ENCODE results near the gene PTPRG.

PTPRG gene

DNA sequence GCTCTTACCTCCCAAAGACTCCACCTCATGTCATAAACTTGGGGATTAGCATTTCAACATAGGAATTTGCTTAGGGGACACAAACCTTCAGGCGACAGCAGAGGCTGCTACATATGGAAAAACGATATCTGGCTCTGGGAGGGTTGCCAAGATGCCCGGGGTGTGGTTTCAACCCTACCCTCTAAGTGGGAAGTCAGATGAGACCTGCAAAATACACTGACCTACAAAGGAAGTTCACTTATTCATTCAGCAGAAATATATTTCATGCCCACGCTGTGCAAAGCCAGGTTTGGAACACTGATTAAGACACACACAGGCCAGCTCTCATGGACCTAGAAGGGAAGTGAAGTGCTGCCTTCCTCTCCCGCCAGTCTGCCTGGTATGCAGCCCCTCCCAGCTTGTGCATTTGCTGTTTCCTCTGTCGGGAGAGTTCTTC is 572.7 kb downstream of the PTPRG start:
- no peak for DNase-seq

DNA sequence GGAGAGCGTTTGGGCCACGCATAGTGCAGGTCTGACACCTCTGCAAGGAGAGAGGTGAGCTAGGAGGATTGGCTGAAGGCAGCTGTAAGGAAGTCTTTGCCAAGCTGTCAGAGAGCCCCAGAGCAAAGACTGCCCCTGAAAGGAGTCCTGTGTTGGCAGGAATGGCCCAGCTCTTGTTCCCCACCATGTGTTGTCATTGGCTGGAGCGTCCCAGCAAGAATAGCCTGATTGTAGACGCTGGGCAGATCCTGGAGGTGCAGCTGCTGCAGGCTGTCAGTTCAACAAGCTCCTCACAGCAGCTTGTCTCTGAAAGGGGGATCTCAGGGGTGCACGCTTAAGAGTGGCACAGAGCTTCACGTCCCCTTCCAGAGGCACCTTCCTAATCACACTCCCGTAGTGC is 574.4 kb downstream of the PTPRG start:
- peak in 3 of 51 donors; percentile 1 to 21 (median 6) for DNase-seq

DNA sequence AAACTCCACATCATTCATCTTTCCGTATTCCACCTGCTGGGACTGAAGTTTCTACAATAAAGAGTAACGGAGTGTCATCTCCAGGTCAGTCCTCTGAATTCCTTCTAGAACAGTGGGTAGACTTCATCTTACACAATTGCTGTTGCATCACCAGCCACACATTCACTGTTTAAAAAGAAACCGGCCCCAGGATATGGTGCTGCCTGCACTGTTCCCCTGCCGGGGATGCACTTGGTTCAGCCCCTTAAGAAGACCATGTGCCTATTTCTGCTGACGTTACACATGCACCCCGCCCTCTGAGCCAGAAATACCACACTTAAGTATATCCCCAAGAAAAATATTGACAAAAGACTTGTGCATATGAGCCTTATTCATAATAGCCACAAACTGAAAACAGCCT is 578.6 kb downstream of the PTPRG start:
- DNase-seq = no peak

DNA sequence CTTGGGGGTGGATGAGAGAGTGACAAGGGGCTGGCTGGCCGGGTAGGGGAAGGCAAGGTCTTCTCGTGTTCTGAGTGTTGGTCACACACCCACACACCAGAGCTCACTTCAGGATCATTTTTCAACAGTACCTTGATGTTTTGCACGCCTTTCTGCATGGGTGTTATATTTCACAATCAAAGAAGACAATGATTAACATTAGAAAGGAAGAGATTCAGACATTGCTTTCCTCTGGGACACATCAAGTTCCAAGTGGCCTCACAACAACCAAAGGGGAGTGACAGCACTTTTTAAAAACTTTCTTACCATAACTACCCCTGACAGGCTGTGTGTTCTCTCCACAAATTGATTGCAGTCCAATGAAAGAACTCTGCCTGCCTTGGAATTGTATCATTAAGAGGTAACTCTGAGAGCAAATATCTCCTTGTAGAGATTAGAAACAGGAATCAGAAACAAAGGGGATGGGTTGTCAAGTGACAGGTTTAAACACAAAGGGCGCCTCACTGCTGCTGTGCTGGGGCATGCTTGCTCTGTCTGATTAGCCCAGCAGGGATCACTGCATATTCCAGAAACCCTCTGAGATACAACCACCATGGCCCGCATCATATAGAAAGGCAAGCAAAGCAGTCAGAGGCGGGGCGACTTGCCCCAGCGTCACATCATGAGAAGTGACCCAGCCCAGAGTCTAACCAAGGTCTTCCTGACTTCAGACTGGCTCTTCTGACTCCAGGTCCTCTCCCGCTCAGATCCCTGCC is 581.1 kb downstream of the PTPRG start:
- no peak for DNase-seq

DNA sequence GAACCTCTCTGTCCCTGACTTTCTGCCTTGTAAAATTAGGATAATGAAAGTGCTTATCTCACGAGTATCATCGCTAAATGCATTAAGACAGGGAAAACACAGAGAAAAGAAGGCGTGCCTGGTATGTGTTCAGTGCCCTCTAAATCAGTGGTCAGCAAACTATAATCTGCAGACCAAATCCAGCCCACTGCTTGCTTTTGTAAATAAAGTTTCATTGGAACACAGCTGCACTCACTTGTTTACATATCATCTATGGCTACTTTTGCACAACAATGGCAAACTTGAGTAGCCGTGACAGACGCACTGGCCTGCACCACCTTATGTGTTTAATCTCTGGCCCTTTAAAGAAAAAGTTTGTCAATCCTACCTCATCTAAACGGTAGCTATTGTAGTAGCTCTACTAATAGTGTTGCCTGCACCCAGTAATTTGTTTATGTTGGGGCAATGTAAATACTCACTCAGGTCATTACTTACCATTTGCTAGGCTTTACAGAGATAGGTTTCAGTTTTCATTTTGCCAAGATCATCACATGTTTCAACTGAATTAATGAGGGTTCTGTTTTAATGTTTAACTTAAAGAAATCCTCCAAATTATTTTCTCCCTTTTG is 582.6 kb downstream of the PTPRG start:
- no peak for DNase-seq

DNA sequence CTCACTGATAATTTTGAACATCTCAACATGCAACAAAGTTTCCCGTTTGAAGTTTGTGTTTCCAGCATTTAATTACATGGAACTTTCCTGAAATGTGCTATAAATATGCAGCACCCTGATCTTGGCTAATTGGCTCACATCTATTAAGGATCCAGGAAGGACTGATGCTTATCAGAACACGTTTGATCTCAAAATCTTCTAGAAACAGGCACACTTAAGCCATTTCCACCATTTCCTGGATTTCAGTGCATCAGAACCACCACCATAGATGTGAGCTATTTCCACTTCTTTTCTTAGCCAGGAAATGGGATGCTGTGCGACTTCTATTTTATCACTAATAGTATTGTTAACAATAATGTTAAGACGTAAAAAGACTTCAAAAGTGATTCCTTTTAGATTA is 583.1 kb downstream of the PTPRG start:
- DNase-seq = no peak

DNA sequence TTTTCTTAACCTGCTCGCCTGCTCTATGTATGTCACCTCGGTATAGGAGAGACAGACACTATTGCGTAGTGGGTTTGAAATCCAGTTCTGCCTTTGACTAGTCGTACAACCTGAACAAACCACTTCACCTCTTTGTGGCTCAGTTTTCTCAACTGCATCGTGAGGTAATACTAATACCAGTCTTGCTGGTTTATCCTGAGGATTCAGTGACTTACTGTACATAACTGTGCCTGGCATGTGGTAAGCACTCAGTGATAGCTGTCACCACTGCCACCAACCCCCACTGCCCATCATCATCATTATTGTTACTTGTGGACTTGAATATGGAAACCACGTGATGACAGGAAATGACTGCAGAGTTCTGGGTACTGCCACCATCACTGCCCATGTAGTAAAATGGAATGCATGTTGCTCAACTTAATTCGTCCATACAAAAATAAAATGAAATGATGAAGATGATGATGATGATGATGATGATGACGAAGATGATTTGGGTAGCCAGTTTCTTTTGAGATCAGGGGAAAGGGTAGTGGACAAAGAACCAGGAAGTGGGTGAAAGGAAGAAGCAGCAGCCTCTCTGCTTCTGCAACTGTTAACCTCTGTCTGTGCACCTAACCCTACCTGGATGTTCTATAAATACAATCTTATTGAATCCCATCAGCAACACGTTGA is 583.9 kb downstream of the PTPRG start:
- DNase-seq = no peak

DNA sequence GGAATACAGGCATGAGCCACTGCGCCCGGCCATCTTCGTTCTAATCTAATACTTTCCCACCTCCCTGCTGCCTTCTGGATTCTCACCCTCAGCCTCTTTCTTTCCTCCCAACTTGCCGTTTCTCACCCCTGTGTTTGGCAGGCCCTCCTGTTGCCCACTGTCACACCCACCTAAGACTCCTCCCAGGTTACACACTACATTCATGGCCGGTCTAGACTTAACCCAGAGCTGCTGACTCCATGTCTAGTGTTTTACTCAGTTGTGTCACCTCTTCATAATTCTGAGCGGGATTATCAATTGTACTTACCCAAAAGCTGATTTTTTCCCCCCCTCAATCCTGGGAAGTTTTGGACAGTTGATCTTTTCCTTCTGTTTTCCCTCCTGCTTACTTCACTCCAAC is 588.2 kb downstream of the PTPRG start:
- DNase-seq = no peak

DNA sequence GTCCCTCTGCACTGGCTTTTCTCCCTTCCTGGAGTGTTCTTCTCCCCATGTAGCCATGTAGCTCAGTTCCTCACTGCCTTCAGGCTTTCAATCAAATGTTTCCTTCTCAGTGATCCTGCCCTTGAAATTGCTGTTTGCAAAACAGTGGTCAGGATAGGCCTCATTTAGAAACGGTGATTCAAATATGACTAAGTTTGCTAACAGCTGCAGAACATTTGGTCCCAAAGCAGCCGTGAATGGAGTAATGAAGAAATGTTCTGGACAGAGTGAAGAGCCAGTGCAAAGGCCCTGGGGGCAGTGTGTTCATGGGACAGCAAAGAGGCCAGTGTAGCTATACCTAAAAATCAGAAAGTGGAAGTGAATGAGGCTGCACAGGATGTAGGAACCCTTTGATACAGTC is 588.6 kb downstream of the PTPRG start:
- DNase-seq = no peak

DNA sequence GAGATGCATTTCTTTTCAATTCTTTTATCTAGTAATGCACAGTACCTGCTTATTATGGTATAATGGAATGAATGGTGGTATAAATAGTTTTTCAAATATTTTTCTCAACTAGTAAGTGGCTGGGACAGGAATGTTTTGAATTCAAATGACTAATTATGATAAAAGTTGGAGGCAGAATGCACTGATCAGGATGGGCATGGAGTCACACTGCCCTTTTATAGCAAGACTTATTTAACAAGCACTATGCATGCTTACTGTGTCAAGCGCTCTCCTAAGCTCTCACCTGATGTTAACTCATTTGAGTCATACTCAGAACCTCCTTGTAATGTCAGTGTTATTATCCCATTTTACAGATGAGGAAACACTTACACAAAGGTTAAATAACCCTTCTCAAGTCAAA is 590.2 kb downstream of the PTPRG start:
- DNase-seq = no peak

DNA sequence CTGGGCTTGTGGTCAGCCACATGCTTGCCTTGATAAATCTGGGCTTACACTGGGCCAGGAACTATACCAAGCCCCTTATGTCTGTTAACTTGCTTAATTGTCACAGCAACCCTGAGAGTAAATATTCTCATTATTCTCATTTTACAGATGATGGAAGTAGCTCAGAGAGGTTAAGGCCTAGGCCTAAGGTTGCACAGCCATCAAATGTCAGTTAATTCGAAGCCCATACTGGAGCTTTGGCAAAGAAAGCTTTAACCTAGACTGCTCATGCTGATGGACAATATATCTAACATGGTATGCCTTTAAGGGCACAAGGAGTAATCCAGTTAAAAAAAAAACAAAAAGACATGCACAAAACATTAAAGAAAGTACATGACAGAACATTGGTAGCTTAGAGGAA is 591.9 kb downstream of the PTPRG start:
- no peak for DNase-seq

DNA sequence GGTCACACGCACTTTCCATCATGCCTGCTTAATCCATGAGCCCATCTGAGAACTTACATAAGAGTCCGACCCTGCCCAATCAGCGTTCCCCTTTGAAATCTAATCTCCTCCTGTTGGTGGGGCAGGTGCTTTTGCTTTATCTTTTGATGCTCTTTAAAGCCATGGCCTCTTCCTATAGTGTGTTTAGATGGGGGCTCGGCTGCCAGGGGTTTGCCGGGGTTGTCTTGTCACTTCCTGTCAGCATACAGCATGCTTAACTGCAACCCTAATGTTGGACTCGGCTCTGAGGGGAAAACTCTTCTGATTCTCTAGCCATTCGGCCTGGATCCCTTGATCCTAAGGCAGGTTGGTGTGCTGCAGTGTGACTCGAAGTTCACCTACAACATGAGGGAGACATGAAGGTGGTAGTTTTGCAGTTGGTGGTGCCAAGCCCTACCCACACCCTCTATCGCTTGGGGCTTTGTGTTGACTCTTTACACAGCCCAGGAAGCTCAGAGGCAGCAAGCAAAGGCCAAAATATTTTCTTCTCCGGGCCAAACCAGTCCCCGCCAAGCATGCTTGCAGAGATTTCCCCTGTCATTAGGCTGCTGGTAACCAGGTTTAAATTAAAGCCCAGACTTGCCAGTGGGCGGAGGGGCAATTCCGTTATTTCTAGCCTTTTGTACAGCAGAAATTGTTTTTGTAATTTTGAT is 593.2 kb downstream of the PTPRG start:
- no peak for DNase-seq

DNA sequence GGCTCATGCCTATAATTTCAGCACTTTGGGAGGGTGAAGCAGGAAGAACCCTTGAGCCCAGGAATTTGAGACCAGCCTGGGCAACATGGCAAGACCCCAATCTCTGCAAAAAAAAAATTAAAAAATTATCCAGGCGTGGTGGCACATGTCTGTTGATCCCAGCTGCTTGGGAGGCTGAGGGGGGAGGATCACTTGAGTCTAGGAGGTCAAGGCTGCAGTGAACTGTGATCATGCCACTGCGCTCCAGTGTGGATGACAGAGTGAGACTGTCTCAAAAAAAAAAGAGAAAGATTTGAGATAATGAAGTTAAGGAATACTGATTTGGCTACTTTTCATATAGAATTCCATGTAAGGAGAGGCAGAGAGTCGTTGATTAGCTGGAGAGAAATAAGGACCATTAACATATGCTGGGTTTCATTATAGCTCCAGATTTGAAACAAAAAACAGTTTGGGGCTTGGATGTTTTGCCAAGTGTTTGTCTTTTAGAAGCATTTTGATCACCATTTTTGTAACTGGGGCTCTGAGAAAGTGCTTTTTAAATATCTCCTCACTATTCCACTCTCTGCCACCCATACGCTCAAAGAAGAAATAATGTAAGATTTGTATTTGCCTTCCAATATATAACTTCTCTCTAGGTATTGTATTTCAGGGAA is 597.8 kb downstream of the PTPRG start:
- no peak for DNase-seq

DNA sequence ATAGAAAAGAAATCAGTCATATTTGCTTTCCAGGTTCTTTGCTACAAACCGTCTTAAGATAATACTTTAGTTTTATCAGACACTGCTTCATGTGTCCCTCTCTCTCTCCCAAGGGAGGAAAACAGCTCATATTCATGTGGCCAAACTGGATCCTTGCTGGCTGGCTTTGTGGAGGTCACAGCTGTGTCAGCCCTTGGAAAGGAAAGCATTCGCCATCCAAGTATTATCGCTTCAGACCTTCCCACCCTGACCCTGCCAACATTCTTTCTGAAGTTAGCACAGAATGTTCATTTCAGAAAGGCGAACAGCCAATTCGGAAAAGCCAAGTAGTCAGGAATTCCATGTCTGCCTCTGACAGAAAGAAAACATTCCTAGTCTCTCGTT is 598.3 kb downstream of the PTPRG start:
- DNase-seq = peak in 4 of 51 donors; percentile 2 to 9 (median 4)

DNA sequence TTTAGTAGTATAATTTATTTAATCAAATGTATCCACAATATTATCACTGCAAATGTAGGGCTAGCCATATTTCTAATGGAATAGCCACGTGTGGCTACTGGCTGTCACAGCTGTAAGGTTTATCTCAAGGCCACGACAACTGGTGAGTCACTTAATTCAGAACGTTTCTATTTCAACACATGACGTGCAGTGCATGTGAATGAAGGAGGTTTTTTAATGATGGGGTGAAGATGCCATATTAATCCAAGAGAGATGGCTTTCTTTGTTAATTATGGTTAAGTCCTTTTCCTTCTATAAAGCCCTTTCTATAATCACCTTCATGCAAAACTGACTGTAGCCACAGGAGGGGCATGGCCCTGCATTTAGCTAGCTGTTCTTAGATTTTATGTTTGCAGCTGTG is 600.0 kb downstream of the PTPRG start:
- no peak for DNase-seq

DNA sequence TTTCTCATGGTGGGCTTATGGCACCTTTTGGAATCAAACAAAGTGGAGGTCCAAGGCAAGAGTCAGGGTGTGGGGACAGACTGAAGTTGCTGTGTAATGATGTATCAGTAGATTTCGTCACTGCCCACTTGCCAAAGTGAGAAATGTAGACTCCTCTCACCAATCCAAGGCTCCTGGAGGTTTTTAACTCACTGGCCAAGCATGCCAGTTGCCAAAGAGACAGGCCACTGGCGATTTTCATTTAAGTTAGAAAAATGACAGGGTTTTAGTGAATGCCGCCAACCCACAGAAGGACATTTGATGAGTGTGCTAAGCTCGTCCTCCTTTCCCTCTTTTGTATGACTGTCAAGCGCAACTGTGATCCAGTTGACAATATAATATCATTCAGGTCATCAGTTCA is 602.8 kb downstream of the PTPRG start:
- DNase-seq = no peak

DNA sequence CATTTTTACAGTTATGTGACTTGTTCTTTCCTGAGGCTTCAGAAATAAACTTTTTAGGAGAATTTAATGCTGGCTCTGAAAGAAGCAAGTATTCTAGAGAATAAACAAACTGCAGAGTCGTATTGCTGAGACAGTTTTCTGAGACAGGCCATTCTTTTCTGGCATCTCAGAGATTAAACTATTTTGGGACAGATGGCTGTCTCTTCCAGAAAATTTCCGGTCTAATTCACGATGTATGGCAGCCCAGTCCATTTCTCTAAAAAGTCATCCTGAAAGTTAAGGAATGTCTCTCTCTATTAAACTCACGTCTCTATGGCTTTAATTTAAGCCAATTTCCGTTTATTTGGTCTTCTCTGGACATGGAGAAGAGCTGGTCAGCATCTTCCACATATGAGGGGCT is 603.4 kb downstream of the PTPRG start:
- no peak for DNase-seq

DNA sequence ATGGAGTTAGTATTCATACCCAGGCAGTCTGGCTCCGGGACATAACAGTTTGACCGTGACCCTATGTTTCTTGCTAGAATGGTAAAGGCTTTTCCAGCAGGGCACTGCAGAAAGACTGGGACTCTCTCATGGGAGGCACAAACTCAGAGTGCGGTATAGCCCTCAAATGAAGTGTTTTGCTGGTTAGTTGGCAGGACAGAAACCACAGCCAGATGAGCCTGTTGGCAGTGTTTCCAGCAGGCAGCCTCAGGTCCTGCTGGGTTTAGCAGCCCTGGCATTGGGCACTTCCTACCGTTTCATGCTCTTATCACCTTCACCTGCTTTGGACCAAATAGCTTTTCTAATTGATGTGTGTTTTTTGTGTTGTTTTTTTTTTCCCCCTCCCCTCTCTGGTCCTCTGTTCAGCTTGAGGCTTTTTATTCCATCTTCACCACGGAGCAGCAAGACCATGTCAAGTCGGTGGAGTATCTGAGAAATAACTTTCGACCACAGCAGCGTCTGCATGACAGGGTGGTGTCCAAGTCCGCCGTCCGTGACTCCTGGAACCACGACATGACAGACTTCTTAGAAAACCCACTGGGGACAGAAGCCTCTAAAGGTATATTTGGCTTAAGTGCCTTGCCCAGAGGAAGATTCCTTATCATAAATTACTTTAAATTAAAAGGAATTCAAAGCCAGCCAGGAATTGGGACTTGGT is 606.3 kb downstream of the PTPRG start:
- DNase-seq = no peak

DNA sequence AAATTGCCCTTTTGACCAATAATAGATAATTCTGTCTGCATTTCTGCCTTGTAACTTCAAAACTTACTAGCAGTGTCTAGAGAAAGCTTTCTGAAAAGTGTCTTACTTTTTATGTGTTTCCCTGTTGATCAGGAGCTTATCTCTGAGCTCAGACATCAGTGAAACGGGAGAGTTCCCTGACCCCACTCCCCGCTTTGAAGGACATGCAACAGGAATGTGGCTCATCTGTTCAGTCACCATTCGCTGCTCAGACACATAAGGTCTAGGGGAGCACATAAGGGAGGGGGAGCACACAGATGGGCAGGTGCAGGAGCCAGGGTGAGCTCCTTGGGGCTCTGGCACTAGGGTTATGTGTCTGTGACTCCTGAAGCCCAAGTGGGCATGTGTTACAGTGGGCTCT is 607.0 kb downstream of the PTPRG start:
- no peak for DNase-seq

DNA sequence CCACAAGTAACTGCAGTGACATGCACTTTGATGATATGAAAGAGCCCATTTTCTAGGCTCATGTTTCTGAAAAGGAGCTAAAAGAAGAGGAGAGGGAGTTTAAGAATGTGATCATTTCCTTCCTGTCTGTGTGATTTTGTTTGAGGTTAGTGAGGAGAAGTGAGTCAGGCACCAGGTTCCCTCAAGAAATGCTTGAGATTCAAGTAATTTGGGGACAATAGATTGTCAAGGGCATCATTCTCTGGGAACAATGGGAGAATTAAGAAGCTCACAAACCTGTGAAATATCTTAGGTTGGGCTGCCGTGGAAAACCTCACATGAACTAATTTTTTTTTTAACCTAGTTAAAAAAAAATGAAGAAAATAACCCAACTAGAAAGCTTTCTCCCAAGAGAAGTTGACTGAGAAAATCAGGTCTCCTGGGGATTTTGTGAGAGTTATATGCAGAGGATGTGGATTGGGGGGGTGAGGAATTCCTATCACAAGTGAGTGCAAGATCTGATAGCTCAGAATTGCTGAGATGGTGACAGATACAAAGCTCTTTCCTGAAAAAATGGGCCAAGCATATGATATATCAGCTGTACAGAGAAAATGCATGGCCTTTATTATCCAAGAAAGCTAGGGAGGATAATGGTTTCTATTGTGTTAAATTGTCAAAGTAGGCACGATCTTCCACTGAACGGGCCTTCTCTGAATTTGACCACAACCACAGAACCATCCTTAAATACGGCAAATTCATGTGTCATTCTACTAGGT is 608.7 kb downstream of the PTPRG start:
- no peak for DNase-seq

Measured in hypothalamus (tissue), 51 donors.